ENCODE measurements around the gene SPIN2A.

DNA sequence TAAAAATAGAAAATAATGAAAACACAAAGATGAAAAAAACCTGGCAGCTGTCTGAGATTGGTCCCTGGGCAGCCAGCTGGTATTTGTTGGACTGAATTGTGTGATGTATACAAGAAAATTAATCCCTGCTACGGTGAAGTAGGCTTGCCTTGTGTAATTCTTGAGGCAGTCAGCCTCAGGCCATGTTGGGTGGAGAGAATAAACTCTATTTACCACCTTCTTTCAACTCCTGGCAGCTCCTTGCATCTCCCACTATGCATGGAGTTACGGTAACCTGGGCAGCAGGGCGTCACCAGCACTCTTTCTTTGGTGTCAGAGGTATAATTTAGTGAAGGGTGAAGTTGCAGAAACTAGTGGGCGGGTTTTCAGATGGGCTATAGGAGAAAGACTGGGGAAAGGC is 3.5 kb downstream of the SPIN2A start:
- TF ChIP-seq, protein P1, sequence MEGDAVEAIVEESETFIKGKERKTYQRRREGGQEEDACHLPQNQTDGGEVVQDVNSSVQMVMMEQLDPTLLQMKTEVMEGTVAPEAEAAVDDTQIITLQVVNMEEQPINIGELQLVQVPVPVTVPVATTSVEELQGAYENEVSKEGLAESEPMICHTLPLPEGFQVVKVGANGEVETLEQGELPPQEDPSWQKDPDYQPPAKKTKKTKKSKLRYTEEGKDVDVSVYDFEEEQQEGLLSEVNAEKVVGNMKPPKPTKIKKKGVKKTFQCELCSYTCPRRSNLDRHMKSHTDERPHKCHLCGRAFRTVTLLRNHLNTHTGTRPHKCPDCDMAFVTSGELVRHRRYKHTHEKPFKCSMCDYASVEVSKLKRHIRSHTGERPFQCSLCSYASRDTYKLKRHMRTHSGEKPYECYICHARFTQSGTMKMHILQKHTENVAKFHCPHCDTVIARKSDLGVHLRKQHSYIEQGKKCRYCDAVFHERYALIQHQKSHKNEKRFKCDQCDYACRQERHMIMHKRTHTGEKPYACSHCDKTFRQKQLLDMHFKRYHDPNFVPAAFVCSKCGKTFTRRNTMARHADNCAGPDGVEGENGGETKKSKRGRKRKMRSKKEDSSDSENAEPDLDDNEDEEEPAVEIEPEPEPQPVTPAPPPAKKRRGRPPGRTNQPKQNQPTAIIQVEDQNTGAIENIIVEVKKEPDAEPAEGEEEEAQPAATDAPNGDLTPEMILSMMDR (IDR thresholded peaks at IDR 0.05): no peak
- TF ChIP-seq POLR2A (IDR thresholded peaks at IDR 0.05): no peak
